SK-N-SH treated with all-trans-retinoic acid at 6 μM for 48 hours (cell line): Measurements from ENCODE around the gene ELOVL7.
"Not testable (repeated sequence)": the region's sequence is repeated elsewhere in the genome, so short reads cannot be mapped to it uniquely, and the experiment has no call there.

Experiments
- ATAC-seq: fragments of 200-7000 bp; cut with Tn5 transposase; 3 replicates; pipeline ENCODE4 v1.9.1; 2020; ENCODE audit warnings: mild to moderate bottlenecking, moderate library complexity
- BACH2 ChIP-seq: fragments of 250-450 bp; sonication (Bioruptor Pico); IDR thresholded peaks from 2 replicates; pipeline ENCODE4 v1.9.0; 2021; ENCODE audit warnings: mild to moderate bottlenecking, borderline replicate concordance
- CSDC2 ChIP-seq: fragments of 250-450 bp; sonication (Bioruptor Pico); IDR thresholded peaks from 2 replicates; pipeline ENCODE4 v1.5.0; 2020; ENCODE audit warnings: mild to moderate bottlenecking, moderate library complexity
- GLIS3 ChIP-seq: fragments of 250-450 bp; sonication (Bioruptor Pico); IDR thresholded peaks from 2 replicates; pipeline ENCODE4 v1.5.0; 2020; ENCODE audit warnings: mild to moderate bottlenecking, moderate library complexity
- ISL1 ChIP-seq: fragments of 250-450 bp; sonication (Bioruptor Pico); IDR thresholded peaks from 2 replicates; pipeline ENCODE4 v2.1.2; 2022; ENCODE audit warnings: mild to moderate bottlenecking, moderate library complexity
- OSR1 ChIP-seq: fragments of 250-450 bp; sonication (Bioruptor Pico); IDR thresholded peaks from 2 replicates; pipeline ENCODE4 v1.8.0; 2022; ENCODE audit warnings: moderate library complexity, mild to moderate bottlenecking, inconsistent platforms
- PPARA ChIP-seq: fragments of 250-450 bp; sonication (Bioruptor Pico); IDR thresholded peaks from 2 replicates; pipeline ENCODE4 v1.5.0; 2020; ENCODE audit warnings: mild to moderate bottlenecking, borderline replicate concordance
- RARB ChIP-seq: fragments of 250-450 bp; sonication (Bioruptor Pico); IDR thresholded peaks from 2 replicates; pipeline ENCODE4 v1.8.0; 2021; ENCODE audit warnings: mild to moderate bottlenecking, moderate library complexity
- TCF4 ChIP-seq: fragments of 250-450 bp; sonication (Bioruptor Pico); IDR thresholded peaks from 2 replicates; pipeline ENCODE4 v1.8.0; 2021; ENCODE audit warnings: mild to moderate bottlenecking, moderate library complexity, borderline replicate concordance
- ZFP3 ChIP-seq: fragments of 250-450 bp; sonication (Bioruptor Pico); IDR thresholded peaks from 2 replicates; pipeline ENCODE4 v1.5.0; 2020; ENCODE audit warnings: mild to moderate bottlenecking, moderate library complexity
- ZNF70 ChIP-seq: fragments of 450-650 bp; formaldehyde crosslinking; IDR thresholded peaks from 2 replicates; pipeline ENCODE4 v1.5.0; 2020; ENCODE audit warnings: mild to moderate bottlenecking, moderate library complexity
- TF ChIP-seq, protein P1 (sequence below): fragments of 250-450 bp; sonication (Bioruptor Pico); IDR thresholded peaks from 2 replicates; pipeline ENCODE4 v1.8.0; 2021; ENCODE audit warnings: low read depth, mild to moderate bottlenecking, moderate library complexity, borderline replicate concordance
- TF ChIP-seq, protein P2 (sequence below): fragments of 250-450 bp; sonication (Bioruptor Pico); IDR thresholded peaks from 2 replicates; pipeline ENCODE4 v1.8.0; 2020; ENCODE audit warnings: mild to moderate bottlenecking, moderate library complexity, borderline replicate concordance
- TF ChIP-seq, protein P3 (sequence below): fragments of 250-450 bp; sonication (Bioruptor Pico); IDR thresholded peaks from 2 replicates; pipeline ENCODE4 v1.5.0; 2020; ENCODE audit warnings: mild to moderate bottlenecking, moderate library complexity

ELOVL7 gene

DNA sequence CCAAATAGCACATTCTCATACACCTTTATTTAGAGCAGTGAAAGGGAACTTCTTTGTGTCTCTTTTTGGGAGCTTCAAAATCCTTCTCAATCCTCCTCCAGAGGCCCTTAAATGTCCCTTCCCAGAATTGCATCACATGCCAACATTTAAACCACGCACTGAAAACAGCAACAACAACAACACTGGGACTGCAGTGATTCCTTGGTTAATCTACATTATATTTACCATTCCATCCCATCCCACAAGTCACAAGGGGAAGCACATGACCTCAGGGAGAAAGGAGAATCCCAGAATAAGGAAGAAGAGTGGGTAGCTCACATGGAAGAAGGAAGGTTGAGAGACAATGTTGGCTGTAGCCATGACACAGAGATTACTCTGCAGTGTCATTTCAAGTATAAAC, 41.1 kb downstream of the ELOVL7 start:
- ATAC-seq: no peak
- TF ChIP-seq, protein P1, sequence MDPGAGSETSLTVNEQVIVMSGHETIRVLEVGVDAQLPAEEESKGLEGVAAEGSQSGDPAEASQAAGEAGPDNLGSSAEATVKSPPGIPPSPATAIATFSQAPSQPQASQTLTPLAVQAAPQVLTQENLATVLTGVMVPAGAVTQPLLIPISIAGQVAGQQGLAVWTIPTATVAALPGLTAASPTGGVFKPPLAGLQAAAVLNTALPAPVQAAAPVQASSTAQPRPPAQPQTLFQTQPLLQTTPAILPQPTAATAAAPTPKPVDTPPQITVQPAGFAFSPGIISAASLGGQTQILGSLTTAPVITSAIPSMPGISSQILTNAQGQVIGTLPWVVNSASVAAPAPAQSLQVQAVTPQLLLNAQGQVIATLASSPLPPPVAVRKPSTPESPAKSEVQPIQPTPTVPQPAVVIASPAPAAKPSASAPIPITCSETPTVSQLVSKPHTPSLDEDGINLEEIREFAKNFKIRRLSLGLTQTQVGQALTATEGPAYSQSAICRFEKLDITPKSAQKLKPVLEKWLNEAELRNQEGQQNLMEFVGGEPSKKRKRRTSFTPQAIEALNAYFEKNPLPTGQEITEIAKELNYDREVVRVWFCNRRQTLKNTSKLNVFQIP (CRISPR knock-in tag): no peak

DNA sequence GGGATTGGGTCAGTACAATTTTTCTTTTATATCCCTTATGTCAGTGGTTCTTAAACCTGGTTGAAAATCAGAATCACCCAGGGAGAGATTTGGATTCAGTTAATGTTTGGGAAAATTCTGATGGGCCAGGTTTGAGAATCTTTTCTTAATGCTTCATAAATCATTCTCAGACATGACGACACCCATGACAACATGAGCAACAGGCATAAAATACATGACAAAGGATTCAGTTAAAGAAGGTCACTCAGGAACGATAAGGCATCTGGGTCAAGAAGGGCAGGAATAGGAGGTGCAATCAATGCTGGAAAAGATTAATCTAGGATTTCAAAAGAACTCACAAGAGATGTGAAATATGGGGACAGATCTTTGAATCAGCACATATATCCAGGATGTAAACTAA, 41.8 kb downstream of the ELOVL7 start:
- TF ChIP-seq OSR1: no peak
- TF ChIP-seq CSDC2 (CRISPR knock-in tag): no peak
- TF ChIP-seq, protein P2, sequence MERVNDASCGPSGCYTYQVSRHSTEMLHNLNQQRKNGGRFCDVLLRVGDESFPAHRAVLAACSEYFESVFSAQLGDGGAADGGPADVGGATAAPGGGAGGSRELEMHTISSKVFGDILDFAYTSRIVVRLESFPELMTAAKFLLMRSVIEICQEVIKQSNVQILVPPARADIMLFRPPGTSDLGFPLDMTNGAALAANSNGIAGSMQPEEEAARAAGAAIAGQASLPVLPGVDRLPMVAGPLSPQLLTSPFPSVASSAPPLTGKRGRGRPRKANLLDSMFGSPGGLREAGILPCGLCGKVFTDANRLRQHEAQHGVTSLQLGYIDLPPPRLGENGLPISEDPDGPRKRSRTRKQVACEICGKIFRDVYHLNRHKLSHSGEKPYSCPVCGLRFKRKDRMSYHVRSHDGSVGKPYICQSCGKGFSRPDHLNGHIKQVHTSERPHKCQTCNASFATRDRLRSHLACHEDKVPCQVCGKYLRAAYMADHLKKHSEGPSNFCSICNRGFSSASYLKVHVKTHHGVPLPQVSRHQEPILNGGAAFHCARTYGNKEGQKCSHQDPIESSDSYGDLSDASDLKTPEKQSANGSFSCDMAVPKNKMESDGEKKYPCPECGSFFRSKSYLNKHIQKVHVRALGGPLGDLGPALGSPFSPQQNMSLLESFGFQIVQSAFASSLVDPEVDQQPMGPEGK (CRISPR knock-in tag): no peak
- TF ChIP-seq GLIS3 (CRISPR knock-in tag): no peak
- TF ChIP-seq TCF4 (CRISPR knock-in tag): no peak
- TF ChIP-seq, protein P1 (CRISPR knock-in tag): no peak
- TF ChIP-seq, all 23 proteins: peak for 0
- no peak for ATAC-seq

DNA sequence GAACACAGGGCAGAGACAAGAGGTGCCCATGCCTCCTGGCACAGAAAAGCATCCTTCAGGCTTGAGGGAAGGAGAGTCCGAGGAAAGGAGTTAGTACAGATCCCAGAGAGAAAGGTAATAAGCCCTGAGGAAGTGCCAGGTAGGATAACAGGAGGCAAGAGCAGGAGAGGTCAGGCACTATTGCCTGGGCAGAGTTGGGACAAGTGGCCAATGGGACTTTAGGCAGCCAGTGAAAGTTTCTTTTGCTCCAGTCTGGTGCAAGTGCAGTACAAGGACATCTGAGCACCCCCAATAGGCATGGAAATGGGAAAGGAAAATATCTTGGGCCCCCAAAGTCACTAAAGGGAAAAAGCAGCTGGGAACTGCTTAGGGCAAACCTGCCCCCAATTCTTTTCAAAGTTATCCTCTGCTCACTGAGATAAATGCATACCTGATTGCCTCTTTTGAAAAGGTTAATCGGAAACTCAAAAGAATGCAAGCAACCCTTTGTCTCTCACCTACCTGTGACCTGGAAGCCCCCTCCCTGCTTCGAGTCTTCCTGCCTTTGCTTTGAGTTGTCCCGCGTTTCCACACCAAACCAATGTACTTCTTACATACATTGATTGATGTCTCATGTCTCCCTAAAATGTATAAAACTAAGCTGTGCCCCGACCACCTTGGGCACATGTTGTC, 46.5 kb downstream of the ELOVL7 start:
- TF ChIP-seq PPARA (CRISPR knock-in tag) (no peak), ZNF70 (CRISPR knock-in tag) (no peak), ZFP3 (CRISPR knock-in tag) (no peak), RARB (CRISPR knock-in tag) (no peak), GLIS3 (CRISPR knock-in tag) (no peak), ISL1 (CRISPR knock-in tag) (no peak), BACH2 (no peak), OSR1 (no peak)
- TF ChIP-seq, protein P3, sequence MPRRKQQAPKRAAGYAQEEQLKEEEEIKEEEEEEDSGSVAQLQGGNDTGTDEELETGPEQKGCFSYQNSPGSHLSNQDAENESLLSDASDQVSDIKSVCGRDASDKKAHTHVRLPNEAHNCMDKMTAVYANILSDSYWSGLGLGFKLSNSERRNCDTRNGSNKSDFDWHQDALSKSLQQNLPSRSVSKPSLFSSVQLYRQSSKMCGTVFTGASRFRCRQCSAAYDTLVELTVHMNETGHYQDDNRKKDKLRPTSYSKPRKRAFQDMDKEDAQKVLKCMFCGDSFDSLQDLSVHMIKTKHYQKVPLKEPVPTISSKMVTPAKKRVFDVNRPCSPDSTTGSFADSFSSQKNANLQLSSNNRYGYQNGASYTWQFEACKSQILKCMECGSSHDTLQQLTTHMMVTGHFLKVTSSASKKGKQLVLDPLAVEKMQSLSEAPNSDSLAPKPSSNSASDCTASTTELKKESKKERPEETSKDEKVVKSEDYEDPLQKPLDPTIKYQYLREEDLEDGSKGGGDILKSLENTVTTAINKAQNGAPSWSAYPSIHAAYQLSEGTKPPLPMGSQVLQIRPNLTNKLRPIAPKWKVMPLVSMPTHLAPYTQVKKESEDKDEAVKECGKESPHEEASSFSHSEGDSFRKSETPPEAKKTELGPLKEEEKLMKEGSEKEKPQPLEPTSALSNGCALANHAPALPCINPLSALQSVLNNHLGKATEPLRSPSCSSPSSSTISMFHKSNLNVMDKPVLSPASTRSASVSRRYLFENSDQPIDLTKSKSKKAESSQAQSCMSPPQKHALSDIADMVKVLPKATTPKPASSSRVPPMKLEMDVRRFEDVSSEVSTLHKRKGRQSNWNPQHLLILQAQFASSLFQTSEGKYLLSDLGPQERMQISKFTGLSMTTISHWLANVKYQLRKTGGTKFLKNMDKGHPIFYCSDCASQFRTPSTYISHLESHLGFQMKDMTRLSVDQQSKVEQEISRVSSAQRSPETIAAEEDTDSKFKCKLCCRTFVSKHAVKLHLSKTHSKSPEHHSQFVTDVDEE (CRISPR knock-in tag): no peak
- TF ChIP-seq, protein P1 (CRISPR knock-in tag): no peak
- TF ChIP-seq, protein P2 (CRISPR knock-in tag): no peak
- no peak for ATAC-seq

DNA sequence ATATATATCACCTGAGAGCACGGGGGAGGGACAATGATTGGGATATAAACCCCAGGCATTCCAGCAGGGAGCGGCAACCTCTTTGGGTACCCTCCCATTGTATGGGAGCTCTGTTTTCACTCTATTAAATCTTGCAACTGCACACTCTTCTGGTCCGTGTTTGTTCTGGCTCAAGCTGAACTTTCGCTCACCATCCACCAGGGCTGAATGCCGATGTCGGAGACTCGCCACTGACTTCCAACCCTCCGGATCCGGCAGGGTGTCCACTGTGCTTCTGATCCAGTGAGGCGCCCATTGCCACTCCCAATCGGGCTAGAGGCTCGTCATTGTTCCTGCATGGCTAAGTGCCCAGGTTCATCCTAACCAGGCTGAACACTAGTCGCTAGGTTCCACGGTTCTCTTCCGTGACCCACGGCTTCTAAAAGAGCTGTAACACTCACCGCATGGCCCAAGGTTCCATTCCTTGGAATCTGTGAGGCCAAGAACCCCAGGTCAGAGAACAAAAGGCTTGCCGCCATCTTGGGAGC, 48.6 kb downstream of the ELOVL7 start:
- ATAC-seq: not testable (repeated sequence)
